Activated CD4-positive, alpha-beta T cell treated with anti-CD3 and anti-CD28 coated beads, Interleukin-2, amount 50 U/mL, for 16 hours (primary cell): ENCODE measurements around the gene CTXN3.
"Not testable (repeated sequence)": the region's sequence is repeated elsewhere in the genome, so short reads cannot be mapped to it uniquely, and the experiment has no call there.

Source experiments
- DNase-seq: peaks from one replicate; pipeline ENCODE4 v3.0.0-alpha.2; 2020

Gene CTXN3

DNA sequence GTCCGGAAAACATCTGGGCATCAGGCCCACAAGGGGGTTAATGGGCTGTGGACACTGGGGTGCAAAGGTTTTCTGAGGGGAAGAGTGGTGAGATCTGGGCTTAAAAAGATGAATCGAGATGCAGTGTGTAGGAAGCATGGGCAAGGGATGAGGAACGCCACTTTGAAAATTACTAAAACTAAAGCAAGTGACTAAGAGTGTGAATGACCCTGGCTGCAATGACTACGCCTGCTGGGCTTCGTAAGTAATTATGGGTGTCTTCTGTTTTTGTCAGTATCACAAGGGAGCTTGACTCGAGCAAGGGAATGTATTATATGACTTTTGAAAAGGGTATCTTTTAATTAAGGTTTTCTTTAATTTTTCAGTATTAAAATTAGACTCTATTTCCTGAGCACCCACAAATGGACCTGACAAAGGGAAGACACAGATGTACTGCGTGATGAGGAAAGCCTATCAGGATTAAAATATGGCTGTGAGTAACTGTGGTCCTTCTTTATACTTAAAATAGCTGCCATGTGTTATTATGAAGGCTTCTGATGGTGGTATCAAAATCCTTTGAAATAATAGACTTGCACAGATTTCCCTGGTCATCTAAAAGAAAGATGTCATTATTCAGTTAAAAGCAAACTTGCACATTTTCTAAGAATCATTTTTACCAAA, 4.2 kb downstream of the CTXN3 start:
- DNase-seq = no peak

DNA sequence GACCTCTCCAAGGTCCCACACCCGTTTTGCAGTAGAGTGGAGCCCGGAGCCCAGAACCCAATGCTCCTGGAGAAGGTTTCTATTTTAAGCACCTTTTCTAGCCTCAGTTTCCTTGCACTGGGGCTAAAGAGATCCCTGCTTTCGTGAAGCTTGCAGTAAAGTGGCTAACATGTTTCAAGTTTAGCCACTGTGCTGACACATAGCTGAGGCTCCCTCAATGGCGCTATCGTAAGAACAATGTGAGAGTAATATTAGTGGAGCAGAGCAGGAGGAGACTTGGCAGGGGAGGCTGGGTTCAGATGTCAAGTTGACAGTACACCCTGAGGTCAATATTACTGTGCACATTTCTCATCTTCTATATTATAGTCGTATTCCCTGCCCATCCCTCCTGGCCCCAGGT, 7.9 kb downstream of the CTXN3 start:
- no peak for DNase-seq

DNA sequence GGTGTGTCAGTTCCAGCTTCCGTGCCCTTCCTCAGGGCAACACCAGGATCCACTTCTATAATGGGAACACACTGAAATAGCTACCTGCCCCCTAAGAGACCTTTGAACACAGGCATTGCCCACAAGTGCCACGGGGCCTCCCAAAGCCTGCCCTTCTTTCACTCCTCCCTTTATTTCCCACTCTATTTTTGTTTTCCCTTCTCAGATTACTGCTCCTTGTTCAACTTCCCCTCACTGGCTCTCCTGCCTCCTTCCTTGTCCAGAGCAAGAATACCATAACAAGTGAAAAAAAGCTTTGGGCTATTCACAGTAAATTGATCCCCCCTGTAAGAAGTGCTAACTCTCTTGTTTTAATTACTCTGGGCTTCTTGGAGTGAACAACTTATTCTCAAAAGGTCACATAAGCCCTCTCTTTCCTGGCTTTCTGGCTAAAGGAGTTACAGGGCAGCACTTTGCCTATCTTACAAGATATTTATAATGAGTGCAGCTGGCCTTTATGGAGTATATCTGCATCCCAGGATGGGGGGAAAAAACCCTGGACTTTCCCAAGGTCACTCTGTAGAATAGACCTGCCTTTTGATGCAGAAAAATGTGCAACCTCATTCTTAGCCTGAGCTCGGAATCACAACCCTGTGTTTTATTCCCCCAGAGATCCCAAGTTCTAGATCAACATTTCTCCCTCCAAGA, 11.3 kb downstream of the CTXN3 start:
- DNase-seq = no peak

DNA sequence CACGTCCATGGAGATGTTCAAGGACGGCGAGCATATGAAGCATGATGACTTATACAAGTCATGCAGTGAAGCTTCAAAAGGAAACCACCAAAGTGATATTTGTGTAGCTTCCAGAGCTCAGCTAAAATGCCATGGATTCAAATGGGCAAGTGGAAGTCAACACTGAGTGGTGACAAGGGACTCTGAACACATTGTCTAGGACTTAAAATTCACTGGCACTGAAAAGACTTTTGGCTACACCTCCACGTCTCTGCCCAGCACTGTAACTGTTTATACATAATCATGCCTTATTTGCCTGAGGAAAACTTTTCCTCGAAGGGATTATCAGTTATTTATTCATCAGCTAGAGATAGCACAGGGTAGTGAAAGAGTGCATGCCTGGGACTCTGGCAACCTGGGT, 15.2 kb downstream of the CTXN3 start:
- DNase-seq = no peak

DNA sequence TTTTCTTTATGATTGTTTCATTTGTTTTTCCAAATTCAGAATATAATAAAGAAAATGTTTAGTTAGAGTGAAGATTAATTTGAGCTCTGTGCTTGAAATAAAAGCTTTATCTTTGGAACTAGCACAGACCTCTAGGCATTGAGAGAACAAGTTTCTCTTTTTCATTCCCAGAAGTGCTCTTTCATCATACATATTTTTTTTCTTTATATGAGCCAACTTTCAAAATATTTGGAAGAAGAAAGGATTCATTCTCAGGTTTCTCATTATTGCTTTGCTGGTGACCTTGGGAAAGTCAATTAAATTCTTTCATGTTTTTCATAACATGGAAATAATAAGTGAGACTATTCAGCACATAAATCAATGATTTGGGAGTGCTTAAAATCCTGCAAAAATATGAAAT, 16.8 kb downstream of the CTXN3 start:
- no peak for DNase-seq

DNA sequence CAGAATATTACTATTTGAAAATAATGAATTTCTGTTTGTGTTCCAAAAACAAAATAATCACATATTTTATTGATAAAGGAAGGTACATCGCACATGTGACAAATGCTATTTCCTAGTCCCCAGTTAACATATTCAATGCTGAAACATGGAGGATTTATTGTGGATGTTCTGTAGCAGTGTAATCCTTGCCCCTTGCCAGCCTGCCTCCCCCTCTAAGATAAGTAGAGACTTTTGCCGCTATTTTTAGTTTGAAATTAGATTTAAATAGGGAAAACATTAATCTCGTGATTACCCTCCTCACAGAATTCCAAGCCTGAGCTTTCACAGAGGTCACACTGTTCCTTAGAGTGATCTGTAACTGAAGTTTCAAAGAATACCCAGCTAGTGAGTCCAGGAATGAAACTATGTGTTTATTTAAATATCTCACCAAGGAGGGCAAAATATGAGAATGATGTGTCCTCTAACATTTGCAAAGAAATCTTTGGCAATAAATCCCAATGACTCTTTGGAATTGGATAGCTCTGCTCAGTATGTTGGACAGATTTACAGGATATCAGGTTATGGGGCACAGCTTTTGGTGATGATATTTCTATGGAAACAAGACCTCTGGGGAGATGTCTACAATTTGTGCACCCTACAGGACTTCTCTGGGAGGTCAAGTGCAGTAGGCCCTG, 17.3 kb downstream of the CTXN3 start:
- DNase-seq = no peak

DNA sequence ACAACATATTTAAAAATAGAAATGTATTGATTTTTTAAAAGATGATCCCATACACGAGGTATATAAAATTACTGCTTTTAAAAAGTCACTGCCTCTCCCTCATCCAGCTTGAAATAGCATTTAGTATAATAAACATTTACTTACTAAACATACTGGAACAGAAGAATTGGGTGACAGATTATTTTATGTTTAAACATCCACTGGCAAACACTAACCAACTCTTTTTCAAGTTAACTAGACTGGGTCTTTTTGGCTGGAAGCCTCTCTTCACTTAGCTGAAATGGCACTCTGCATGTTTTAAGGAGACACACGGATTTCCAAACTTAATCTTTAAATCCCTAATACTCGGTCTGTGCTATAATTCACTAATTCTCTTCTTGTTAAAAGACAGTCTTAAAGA, 19.0 kb downstream of the CTXN3 start:
- DNase-seq = no peak

DNA sequence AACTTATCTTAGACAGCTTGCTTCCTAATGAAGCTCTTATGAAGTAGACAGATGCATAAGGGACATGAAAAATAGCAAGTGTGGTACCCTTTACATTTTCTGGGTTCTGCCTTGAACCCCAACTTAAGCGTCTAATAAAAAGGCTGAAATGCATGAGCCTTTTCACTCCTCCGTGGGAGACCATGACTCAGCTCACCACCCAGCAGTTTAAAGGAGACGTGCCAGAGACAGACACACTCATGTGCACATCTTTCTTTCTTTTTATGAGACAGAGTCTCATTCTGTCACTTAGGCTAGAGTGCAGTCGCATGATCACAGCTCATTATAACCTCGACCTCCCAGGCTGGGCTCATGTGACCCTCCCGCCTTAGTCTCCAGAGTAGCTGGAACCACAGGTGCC, 22.3 kb downstream of the CTXN3 start:
- no peak for DNase-seq

DNA sequence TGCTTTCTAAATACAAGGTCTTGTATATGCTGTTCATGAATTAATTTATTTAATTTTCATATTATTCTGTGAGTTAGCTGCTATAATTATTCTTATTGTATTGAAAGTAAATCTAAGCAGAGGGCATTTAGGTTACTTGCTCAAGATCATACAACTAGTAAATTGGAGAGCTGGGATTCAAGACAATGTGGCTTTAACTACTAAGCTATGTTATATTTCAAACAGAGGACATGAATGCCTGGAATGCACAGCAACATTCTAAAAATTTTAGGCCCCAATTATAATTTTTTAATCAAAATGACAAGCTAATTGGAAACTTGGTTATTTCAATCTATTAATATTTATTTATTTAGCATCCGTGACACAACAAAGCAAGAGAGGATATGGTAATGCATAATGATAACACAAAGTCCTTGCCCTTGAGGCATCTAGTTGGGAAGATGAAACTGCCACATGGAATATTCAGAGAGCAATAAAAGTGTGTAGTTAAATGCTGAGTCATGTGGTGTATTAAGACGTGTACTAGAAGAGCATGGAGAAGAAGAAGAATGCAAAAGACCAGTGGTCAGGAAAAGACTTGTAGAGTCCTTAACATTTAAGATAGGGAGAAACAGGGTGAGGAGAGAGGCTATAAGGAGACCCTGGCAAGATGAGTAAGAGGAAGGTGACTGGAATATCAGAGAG, 24.4 kb downstream of the CTXN3 start:
- no peak for DNase-seq

DNA sequence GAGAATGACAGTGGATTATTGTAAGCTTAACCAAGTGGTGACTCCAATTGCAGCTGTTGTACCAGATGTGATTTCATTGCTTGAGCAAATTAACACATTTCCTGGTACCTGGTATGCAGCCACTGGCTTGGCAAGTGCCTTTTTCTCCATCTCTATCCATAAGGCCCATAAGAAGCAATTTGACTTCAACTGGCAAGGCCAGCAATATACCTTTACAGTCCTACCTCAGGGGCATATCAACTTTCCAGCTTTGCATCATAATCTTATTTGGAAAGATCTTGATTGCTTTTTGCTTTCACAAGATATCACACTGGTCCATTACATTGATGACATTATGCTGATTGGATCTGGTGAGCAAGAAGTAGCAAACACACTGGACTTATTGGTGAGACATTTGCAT, 28.1 kb downstream of the CTXN3 start:
- DNase-seq = not testable (repeated sequence)

DNA sequence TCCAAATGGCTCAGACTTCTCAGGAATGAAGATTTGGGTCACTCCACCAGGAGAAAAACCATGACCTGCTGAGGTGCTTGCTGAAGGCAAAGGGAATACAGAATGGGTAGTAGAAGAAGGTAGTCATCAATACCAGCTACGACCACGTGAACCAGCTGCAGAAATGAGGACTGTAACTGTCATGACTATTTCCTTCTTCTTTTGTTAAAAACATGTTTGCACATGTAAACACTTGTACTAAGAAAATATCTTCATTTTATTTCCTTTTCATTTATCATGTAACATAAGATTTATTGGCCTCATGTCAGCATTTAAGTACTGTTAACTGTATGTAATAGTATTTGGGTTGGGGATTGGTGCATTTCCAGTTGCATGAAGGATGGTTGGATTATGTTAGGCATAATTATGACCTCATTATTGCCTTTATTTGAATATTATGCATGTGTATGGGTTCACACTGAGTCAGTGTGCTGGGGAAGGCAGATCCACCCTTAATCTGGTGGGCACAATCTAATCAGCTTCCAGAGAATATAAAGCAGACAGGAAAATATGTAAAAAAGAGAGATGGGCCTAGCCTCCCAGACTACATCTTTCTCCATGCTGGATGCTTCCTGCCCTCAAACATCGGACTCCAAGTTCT, 30.9 kb downstream of the CTXN3 start:
- DNase-seq = not testable (repeated sequence)

DNA sequence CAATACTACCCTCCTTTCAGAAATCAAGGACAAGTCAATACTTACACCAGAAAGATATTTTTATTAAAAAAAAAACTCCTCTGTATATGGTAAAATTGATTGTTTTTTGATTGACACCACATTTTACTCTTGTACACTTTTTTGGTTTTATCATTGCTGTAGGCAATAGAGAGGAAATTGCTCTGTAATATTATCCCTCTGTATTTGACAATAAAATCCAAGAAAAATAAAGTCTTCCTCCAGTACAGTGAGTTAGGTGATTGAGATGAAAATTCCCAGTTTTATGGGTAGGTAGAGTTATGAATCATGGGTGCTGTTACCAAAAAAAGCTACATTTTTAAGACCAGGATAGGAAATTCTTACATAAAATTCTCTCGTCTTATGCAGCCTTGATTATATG, 31.7 kb downstream of the CTXN3 start:
- no peak for DNase-seq

DNA sequence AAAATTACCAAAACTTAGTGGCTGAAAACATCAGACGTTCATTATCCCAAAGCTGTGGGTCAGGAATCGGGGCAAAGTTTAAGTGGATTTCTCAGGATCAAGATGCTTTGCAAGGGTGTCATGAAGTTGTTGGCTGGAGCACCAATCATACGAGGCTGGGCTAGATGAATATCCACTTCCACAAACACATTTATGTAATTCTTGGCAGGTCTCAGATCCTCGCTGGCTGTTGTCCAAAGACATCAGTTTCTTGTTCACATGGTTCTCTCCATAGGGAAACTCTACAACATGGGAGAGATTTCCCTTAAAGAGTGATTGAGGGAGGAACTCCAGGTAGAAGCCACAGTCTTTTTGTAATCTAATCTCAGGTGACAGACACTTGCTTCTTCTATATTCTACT, 34.1 kb downstream of the CTXN3 start:
- no peak for DNase-seq

DNA sequence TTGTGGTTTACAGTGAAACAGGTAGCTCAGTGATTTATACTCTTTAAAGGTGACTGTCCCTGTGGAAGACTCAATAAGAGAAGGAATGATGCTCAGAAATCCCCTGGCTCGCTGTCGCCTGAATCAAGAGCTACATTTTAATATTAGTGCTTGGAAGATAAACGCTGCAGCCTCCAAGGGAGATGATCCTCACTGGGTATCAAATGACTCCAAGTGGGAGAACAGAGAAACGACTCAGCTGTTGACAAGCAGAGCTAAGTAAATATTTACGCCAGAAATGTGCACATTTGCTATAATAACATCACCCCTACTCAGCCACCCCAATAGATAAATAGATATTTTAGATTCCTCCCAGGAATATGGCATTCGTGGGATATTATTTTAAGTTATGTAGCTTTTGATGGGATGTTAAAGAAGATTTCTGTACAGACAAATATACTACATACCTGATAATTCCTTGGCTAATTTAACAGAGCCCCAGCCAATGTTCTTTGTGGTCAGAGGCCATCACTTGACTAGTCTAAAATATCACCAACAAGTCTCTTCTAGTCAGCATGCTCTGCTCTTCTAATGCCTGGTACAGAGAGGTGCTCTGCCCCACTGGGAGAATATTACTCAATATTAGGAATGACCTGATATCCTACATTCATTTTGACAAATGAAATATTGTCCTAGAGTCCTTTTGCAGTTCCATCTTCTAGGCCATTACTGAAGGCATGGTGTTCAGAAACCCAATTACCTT, 36.0 kb downstream of the CTXN3 start:
- no peak for DNase-seq

DNA sequence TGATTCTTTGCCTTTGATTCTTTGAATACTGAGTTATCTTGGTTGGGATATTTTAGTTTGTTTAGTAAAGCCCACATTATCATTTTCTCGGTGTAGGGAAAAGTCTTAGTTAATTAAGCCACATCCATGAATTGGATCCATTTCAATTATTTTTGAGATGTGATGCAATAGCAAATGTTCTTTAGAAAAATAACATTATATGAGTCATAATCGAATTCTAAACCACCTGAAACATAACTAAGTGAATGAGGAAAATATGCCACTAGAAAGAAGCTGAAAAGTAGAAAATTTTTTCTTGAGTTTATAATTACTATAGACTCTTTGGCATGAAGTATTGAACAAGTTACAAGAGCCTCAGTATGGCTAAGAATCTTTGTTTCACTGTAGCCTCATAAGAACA, 36.8 kb downstream of the CTXN3 start:
- DNase-seq = no peak

DNA sequence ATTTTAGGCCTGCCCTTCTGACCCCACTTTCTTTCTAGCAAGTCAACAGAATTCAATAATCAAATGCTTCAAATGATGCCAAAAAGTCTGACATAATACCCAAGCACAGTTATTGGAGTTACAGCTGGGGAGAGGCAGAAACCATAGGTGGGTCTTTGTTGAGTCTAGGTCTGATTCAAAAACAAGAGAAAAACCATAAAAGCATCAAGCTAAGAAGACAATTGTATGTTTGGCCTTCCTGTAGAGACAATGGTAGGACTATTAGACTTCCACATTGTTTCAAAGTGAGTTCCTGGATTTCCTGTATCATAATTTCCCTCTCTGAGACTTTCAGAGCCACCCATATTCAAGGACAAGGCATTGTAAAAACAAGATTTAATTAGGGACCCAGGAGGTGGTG, 37.5 kb downstream of the CTXN3 start:
- DNase-seq = no peak

DNA sequence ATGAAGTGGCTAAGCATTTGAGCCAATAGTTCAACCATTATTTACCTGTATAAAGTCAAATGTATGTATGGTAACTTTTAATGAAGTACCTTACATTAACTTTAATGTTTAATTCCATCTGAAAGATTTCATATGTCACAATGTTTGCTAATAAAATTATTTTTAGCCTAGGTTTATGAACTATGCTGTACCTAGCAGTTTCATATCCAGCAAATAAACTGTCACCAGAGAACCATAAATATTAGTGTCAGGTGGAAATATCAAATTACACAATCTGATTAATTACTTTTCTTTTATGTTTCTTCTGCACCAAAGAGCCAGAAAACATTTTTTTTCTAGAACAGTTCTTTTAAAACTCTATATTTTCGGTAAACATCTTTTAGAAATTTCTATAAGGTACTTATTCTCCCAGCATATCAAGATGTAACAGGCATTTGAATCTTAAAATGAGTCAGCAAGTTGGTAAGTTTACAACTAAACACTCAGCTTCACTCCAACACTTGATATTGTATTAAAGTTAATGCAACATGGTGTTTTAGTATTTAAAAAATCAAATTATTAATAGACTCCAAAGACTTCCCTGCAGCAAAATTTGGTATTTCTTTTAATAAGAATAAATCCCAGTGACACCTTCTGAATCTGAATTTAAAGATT, 45.8 kb downstream of the CTXN3 start:
- DNase-seq = no peak

DNA sequence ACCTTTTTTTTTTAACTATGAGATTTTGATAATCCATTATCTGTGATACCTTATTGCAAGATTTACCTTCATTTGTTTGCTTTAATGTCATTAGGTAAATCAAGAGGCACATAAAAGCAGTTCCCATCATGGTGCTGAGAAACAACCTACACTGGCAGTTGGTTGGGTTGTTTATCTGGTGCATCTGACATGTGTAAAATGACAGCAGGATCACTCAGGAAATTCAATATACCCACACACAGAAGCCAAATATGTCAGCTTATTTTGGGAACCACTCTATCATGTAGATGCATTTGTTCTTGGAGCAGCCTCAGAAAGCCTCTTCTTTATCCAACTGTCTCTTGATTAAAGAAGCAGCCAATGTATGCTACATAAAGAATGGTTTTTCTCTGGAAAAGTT, 46.5 kb downstream of the CTXN3 start:
- no peak for DNase-seq

DNA sequence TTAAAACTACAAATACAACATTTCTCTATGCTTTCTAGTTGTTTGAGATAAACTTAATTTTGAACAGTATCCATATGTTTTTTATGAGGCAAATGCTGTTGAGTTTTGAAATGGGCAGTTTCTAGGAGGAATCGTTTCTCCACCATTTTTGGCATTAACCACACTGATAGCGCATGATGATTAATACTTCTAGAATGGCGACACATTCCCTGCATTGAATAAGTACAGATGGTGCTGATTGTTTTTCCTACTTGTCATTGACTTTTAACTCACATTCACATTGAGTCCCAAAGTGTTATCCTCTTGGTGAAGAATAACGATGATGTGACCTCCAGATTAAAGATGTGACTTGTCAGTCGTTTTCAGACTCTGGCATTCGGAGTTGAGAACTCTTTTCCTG, 47.8 kb downstream of the CTXN3 start:
- no peak for DNase-seq

DNA sequence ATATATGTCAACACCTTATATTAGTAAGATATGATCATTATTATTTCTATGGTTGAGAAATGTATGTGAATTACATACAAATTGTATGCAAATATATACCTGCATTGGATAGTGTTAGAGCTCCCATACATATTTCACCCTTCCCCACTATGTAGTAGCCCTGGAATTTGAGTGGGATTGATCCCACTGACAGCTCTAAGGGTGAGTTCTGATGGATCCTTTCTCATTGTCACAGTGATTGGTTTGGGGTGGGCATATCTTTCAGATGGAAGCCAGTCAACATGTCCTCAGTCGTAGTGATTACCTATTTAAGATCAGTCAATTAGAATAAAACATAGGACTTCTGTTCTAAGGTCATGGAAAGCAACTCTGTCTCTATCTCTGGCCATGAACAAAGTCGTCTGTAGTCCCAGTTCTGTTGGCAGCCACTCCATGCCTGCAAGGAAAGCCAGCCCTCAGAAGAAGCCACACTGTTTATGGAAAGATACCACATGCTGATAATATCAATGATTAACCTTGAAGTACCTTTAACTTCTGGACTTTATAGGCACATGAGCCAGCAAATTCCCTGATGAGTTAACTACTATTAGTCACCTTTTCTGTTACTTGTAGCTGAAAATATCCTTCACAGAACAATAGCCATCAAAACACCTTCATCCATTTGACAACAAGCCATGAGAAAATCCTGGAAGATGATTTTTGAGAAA, 49.2 kb downstream of the CTXN3 start:
- DNase-seq = no peak

DNA sequence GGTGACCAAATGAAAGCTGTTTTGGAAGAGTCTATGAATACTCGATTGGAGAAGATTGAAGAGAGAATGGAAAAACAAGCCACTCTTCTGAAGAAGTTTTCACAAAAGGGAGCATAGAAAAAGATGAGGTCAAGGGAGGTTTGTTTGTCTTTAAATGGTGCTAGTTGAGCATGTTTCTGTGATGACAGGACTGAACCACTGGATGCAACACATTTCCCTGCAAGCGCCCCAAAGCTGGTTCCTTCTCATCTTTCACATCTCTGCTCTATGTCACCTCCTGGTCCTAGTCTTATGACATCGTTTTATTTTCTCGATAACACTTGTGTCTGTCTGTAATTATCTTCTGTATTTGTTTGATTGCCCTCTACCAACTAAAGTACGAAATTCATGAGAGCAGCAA, 50.5 kb downstream of the CTXN3 start:
- no peak for DNase-seq
